GM12801 (cell line): ENCODE data around the gene TRIM25.

ENCODE experiments used
- TF ChIP-seq, protein P1 (sequence below): IDR thresholded peaks from one replicate; pipeline ENCODE4 v1.5.1; 2011; ENCODE audit warnings: control low read depth; ENCODE audit not compliant: insufficient read length; ENCODE audit errors: extremely low read depth

TRIM25 gene

DNA sequence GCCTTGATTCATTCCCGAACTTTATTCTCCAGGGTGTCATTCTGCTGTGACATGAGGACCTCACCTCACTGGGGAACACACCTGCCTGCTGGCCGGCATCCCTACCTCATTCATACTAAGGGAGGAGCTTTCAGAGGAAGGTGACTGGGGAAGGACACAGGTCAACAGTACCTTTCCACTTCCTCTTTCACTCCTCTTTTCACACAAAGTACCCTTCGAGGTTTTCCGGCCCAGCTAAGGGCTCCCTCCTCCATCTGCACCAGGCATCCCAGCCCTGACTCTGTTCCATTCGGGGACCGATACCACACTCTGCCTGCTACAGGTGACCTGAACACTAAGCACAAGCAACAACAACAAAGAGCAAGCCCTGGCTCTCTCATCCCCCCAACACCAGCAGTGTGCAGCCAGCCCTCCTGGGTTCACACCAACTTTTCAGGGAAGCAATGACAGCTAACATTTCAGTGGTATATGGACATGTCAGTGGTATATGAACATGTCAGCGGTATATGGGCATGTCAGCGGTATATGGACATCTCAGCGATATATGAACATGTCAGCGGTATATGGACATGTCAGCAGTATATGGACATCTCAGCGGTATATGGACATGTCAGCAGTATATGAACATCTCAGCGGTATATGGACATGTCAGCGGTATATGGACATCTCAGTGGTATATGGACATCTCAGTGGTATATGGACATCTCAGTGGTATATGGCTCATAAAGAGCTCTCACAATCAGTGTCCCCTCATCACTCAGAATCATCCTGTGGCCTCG is 16.0 kb downstream of the TRIM25 start:
- TF ChIP-seq, protein P1, sequence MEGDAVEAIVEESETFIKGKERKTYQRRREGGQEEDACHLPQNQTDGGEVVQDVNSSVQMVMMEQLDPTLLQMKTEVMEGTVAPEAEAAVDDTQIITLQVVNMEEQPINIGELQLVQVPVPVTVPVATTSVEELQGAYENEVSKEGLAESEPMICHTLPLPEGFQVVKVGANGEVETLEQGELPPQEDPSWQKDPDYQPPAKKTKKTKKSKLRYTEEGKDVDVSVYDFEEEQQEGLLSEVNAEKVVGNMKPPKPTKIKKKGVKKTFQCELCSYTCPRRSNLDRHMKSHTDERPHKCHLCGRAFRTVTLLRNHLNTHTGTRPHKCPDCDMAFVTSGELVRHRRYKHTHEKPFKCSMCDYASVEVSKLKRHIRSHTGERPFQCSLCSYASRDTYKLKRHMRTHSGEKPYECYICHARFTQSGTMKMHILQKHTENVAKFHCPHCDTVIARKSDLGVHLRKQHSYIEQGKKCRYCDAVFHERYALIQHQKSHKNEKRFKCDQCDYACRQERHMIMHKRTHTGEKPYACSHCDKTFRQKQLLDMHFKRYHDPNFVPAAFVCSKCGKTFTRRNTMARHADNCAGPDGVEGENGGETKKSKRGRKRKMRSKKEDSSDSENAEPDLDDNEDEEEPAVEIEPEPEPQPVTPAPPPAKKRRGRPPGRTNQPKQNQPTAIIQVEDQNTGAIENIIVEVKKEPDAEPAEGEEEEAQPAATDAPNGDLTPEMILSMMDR, result no peak

- TF ChIP-seq, protein P1, result no peak
Measured at GRCh38 chr17:56896968-56897359, 16.9 kb downstream of the TRIM25 start.

- TF ChIP-seq, protein P1, result no peak
Measured at GRCh38 chr17:56896217-56896967, 17.5 kb downstream of the TRIM25 start.

DNA sequence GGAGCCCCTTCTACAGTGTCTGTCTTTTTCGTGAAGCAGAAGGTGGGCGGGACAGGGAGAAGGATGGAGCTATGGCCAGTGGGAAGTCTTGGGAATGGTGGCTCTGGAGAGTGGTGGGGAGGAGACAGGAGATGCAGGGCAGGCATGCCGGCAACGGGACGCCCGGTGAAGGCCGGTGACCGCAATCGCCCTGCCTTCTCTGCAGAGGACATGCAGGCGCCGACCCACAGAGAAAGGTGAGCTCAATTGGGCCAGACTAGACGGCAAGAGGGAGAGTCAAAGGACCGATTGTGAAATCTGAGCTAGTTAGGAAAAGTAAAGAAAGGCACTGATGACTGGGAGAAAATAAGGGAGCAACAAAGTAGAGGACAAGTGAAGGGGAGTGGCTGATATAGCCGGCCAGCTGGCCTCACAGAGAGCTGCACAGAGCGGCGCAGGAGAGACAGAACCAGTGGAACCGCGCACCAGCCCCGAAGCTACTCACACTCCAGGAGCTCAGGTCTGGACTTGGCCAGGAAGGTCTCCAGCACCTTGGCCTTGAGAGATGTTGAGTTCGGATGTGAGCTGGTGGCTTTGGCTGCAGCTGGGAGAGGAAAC is 18.9 kb downstream of the TRIM25 start:
- TF ChIP-seq, protein P1, result no peak

GRCh38 chr17:56893503-56893902 is 20.3 kb downstream of the TRIM25 start:
- TF ChIP-seq, protein P1, result no peak

- TF ChIP-seq, protein P1, result no peak
Measured at GRCh38 chr17:56892333-56892732, 21.5 kb downstream of the TRIM25 start.

- TF ChIP-seq, protein P1, result no peak
Measured at GRCh38 chr17:56891751-56892150, 22.1 kb downstream of the TRIM25 start.
